ENCODE results near the gene MED22. TPM values are rescaled to one million over a fixed set of nuclear protein-coding genes. Genes with fewer than 3 reads are reported as not detected.

MED22 gene
- total and polyA plus RNA-seq, 2 experiments from 2014 or later: 20.9 to 85.7 TPM

GRCh38 chr9:133382507-133383141 lies 34.7 kb upstream of the MED22 start:
- Histone ChIP-seq H3F3A (replicated peaks; ENCODE audit: low read depth) (no peaks in the 10 kb centered on the region), H3K9me2 (ENCODE audit: insufficient read depth) (peaks cover 11% of the 10 kb centered on the region; the same call in 1 of the 2 replicates), H2AFZ (no peak overlapping the region), H3K36me3 (ENCODE audit: insufficient read depth) (no peaks in the 10 kb centered on the region), H3K79me2 (replicated peaks; ENCODE audit: insufficient read depth) (no peaks in the 10 kb centered on the region), H3K4me1 (ENCODE audit: insufficient read depth) (no peaks in the 10 kb centered on the region), H4K20me1 (replicated peaks; ENCODE audit: insufficient read depth) (no peaks in the 10 kb centered on the region; the same call in 1 of the 2 replicates), H3K27me3 (ENCODE audit: insufficient read depth) (peaks cover 2% of the 10 kb centered on the region; the same call in 1 of the 2 replicates), H3K4me3 (no peak overlapping the region), H3K27ac (ENCODE audit: low read depth) (no peak overlapping the region), H3K4me2 (no peak overlapping the region)
- Mint-ChIP-seq H3K27ac (no peak overlapping the region), H3K4me3 (no peak overlapping the region), H3K27me3 (ENCODE audit: insufficient read depth, low read depth, poor library complexity) (peaks cover 9% of the 10 kb centered on the region), H3K9me3 (peaks cover 6% of the 10 kb centered on the region; the same call in 2 of the 3 replicates), H3K36me3 (ENCODE audit: low read depth) (no peaks in the 10 kb centered on the region), H3K4me1 (no peaks in the 10 kb centered on the region)
- no peak for ATAC-seq
- TF ChIP-seq ZNF331 (CRISPR knock-in tag; IDR thresholded peaks at IDR 0.05; ENCODE audit: low read depth) (no peak), EZH2 (IDR thresholded peaks at IDR 0.05; ENCODE audit: low read depth, unreplicated experiment) (no peak), REST (IDR thresholded peaks at IDR 0.05; ENCODE audit: unreplicated experiment) (no peak), ZNF114 (CRISPR knock-in tag; IDR thresholded peaks at IDR 0.05) (no peak), CREB1 (CRISPR knock-in tag; IDR thresholded peaks at IDR 0.05; ENCODE audit: low read depth) (no peak), NANOG (IDR thresholded peaks at IDR 0.05; ENCODE audit: borderline replicate concordance) (no peak), ETS1 (IDR thresholded peaks at IDR 0.05) (no peak), POLR2AphosphoS5 (IDR thresholded peaks at IDR 0.05; ENCODE audit: low read depth) (no peak), STAT1 (IDR thresholded peaks at IDR 0.05; ENCODE audit: unreplicated experiment) (no peak), JUNB (IDR thresholded peaks at IDR 0.05; ENCODE audit: unreplicated experiment) (no peak), EZH2phosphoT487 (IDR thresholded peaks at IDR 0.05; ENCODE audit: unreplicated experiment) (no peak)
- TF ChIP-seq, protein P1, sequence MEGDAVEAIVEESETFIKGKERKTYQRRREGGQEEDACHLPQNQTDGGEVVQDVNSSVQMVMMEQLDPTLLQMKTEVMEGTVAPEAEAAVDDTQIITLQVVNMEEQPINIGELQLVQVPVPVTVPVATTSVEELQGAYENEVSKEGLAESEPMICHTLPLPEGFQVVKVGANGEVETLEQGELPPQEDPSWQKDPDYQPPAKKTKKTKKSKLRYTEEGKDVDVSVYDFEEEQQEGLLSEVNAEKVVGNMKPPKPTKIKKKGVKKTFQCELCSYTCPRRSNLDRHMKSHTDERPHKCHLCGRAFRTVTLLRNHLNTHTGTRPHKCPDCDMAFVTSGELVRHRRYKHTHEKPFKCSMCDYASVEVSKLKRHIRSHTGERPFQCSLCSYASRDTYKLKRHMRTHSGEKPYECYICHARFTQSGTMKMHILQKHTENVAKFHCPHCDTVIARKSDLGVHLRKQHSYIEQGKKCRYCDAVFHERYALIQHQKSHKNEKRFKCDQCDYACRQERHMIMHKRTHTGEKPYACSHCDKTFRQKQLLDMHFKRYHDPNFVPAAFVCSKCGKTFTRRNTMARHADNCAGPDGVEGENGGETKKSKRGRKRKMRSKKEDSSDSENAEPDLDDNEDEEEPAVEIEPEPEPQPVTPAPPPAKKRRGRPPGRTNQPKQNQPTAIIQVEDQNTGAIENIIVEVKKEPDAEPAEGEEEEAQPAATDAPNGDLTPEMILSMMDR (conservative IDR thresholded peaks at IDR 0.05; ENCODE audit: low read depth in 2 of 2): no peak
- TF ChIP-seq, protein P2, sequence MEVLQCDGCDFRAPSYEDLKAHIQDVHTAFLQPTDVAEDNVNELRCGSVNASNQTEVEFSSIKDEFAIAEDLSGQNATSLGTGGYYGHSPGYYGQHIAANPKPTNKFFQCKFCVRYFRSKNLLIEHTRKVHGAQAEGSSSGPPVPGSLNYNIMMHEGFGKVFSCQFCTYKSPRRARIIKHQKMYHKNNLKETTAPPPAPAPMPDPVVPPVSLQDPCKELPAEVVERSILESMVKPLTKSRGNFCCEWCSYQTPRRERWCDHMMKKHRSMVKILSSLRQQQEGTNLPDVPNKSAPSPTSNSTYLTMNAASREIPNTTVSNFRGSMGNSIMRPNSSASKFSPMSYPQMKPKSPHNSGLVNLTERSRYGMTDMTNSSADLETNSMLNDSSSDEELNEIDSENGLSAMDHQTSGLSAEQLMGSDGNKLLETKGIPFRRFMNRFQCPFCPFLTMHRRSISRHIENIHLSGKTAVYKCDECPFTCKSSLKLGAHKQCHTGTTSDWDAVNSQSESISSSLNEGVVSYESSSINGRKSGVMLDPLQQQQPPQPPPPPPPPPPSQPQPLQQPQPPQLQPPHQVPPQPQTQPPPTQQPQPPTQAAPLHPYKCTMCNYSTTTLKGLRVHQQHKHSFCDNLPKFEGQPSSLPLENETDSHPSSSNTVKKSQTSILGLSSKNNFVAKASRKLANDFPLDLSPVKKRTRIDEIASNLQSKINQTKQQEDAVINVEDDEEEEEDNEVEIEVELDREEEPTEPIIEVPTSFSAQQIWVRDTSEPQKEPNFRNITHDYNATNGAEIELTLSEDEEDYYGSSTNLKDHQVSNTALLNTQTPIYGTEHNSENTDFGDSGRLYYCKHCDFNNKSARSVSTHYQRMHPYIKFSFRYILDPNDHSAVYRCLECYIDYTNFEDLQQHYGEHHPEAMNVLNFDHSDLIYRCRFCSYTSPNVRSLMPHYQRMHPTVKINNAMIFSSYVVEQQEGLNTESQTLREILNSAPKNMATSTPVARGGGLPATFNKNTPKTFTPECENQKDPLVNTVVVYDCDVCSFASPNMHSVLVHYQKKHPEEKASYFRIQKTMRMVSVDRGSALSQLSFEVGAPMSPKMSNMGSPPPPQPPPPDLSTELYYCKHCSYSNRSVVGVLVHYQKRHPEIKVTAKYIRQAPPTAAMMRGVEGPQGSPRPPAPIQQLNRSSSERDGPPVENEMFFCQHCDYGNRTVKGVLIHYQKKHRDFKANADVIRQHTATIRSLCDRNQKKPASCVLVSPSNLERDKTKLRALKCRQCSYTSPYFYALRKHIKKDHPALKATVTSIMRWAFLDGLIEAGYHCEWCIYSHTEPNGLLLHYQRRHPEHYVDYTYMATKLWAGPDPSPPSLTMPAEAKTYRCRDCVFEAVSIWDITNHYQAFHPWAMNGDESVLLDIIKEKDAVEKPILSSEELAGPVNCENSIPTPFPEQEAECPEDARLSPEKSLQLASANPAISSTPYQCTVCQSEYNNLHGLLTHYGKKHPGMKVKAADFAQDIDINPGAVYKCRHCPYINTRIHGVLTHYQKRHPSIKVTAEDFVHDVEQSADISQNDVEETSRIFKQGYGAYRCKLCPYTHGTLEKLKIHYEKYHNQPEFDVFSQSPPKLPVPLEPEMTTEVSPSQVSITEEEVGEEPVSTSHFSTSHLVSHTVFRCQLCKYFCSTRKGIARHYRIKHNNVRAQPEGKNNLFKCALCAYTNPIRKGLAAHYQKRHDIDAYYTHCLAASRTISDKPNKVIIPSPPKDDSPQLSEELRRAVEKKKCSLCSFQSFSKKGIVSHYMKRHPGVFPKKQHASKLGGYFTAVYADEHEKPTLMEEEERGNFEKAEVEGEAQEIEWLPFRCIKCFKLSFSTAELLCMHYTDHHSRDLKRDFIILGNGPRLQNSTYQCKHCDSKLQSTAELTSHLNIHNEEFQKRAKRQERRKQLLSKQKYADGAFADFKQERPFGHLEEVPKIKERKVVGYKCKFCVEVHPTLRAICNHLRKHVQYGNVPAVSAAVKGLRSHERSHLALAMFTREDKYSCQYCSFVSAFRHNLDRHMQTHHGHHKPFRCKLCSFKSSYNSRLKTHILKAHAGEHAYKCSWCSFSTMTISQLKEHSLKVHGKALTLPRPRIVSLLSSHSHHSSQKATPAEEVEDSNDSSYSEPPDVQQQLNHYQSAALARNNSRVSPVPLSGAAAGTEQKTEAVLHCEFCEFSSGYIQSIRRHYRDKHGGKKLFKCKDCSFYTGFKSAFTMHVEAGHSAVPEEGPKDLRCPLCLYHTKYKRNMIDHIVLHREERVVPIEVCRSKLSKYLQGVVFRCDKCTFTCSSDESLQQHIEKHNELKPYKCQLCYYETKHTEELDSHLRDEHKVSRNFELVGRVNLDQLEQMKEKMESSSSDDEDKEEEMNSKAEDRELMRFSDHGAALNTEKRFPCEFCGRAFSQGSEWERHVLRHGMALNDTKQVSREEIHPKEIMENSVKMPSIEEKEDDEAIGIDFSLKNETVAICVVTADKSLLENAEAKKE (CRISPR knock-in tag; IDR thresholded peaks at IDR 0.05): no peak
- DNase-seq (ENCODE audit: low spot score): no peak
